Measurements from ENCODE around the gene ULK4.
"Not testable (repeated sequence)": the region's sequence is repeated elsewhere in the genome, so short reads cannot be mapped to it uniquely, and the experiment has no call there.

ULK4 gene

DNA sequence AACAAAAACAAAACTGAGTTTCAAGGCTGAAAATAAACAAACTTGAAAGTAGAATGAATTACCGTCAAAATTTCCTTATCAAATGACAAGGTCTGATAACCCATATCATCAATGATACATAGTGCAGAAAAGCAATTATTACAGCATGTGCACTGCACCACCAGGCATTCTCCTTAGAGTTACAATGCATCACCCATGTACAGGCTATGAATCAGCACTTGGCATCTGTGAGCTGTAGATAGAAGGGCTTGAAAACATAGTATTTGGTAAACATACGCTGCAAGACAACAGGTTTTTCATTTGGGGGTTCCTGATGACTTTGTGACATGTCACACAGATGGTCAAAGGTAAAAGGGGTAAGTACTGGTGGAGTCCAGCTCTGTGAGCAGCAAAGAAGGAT is 497.5 kb downstream of the ULK4 start:
- TF ChIP-seq POU2F2 (IDR thresholded peaks at IDR 0.05; ENCODE audit: low read depth, low read length), result no peak
- no peak for TF ChIP-seq POLR2AphosphoS5 (IDR thresholded peaks at IDR 0.05; ENCODE audit: low read depth, low read length)
- TF ChIP-seq SPI1 (IDR thresholded peaks at IDR 0.05; ENCODE audit: low read depth, low read length), result no peak
- TF ChIP-seq TAF1 (IDR thresholded peaks at IDR 0.05; ENCODE audit: low read depth, low read length), result no peak
- TF ChIP-seq POLR2A (IDR thresholded peaks at IDR 0.05; ENCODE audit: low read depth, low read length), result no peak
- TF ChIP-seq PAX5 (IDR thresholded peaks at IDR 0.05; ENCODE audit: insufficient read depth, low read length, severe bottlenecking), result no peak
- FAIRE-seq (no peak), DNase-seq (ENCODE audit: insufficient read length, low spot score) (no peak)

- DNase-seq (ENCODE audit: insufficient read length, low spot score) (no peak), FAIRE-seq (no peak)
- TF ChIP-seq TAF1 (IDR thresholded peaks at IDR 0.05; ENCODE audit: low read depth, low read length) (no peak), PAX5 (IDR thresholded peaks at IDR 0.05; ENCODE audit: insufficient read depth, low read length, severe bottlenecking) (no peak), SPI1 (IDR thresholded peaks at IDR 0.05; ENCODE audit: low read depth, low read length) (no peak), POU2F2 (IDR thresholded peaks at IDR 0.05; ENCODE audit: low read depth, low read length) (no peak), POLR2AphosphoS5 (IDR thresholded peaks at IDR 0.05; ENCODE audit: low read depth, low read length) (no peak)
Measured at GRCh38 chr3:41462103-41462691, 499.7 kb downstream of the ULK4 start.

- DNase-seq (ENCODE audit: insufficient read length, low spot score) (no peak), FAIRE-seq (no peak)
- TF ChIP-seq POLR2A (IDR thresholded peaks at IDR 0.05; ENCODE audit: low read depth, low read length), result no peak
- no peak for TF ChIP-seq POLR2AphosphoS5 (IDR thresholded peaks at IDR 0.05; ENCODE audit: low read depth, low read length)
- TF ChIP-seq TAF1 (IDR thresholded peaks at IDR 0.05; ENCODE audit: low read depth, low read length), result no peak
- no peak for TF ChIP-seq SPI1 (IDR thresholded peaks at IDR 0.05; ENCODE audit: low read depth, low read length)
Measured at GRCh38 chr3:41460736-41461135, 501.2 kb downstream of the ULK4 start.

DNA sequence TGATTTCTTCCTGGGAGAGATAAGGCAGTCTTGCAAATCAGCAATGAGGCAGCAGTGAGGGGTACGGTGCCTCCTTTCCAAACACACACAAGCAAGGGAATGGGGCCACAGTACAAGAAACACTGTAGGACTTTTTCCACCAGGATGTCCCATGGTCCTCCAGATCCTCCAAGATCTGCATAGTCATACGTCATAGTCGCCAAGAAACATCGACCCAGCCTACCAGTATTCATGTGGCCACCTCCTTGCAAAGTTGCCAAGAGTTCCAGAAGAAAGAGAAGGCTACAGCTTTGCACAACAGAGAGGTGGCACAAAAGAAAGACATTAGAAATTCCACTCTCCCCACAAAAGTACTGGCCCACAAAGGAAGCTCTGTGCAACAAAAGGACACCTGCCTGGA is 504.7 kb downstream of the ULK4 start:
- DNase-seq (ENCODE audit: insufficient read length, low spot score) (no peak), FAIRE-seq (no peak)
- TF ChIP-seq SPI1 (IDR thresholded peaks at IDR 0.05; ENCODE audit: low read depth, low read length) (no peak), PAX5 (IDR thresholded peaks at IDR 0.05; ENCODE audit: insufficient read depth, low read length, severe bottlenecking) (no peak), TAF1 (IDR thresholded peaks at IDR 0.05; ENCODE audit: low read depth, low read length) (no peak), POLR2A (IDR thresholded peaks at IDR 0.05; ENCODE audit: low read depth, low read length) (no peak), POU2F2 (IDR thresholded peaks at IDR 0.05; ENCODE audit: low read depth, low read length) (no peak), POLR2AphosphoS5 (IDR thresholded peaks at IDR 0.05; ENCODE audit: low read depth, low read length) (no peak)

DNA sequence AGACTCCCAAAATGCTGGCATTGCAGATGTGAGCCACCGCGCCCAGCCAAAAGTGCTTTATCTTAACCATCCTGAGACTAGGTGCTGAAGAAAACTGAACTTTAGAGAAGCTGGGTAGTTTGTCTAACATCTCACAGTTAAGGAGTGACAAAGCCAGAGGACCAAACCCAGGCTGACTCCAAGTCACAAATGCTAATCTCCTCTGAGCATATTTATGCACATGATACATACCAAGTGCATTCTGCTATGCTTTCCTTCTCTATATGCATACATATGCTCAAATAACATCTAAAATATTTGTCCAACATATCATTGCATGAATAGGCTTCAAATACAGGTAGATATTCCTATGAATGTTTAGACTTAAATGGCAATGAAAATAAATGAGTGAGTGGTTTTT is 505.7 kb downstream of the ULK4 start:
- no peak for TF ChIP-seq PAX5 (IDR thresholded peaks at IDR 0.05; ENCODE audit: insufficient read depth, low read length, severe bottlenecking)
- no peak for TF ChIP-seq TAF1 (IDR thresholded peaks at IDR 0.05; ENCODE audit: low read depth, low read length)
- TF ChIP-seq POLR2AphosphoS5 (IDR thresholded peaks at IDR 0.05; ENCODE audit: low read depth, low read length), result no peak
- no peak for TF ChIP-seq SPI1 (IDR thresholded peaks at IDR 0.05; ENCODE audit: low read depth, low read length)
- TF ChIP-seq POU2F2 (IDR thresholded peaks at IDR 0.05; ENCODE audit: low read depth, low read length), result no peak
- no peak for TF ChIP-seq POLR2A (IDR thresholded peaks at IDR 0.05; ENCODE audit: low read depth, low read length)
- FAIRE-seq (no peak), DNase-seq (ENCODE audit: insufficient read length, low spot score) (no peak)

DNA sequence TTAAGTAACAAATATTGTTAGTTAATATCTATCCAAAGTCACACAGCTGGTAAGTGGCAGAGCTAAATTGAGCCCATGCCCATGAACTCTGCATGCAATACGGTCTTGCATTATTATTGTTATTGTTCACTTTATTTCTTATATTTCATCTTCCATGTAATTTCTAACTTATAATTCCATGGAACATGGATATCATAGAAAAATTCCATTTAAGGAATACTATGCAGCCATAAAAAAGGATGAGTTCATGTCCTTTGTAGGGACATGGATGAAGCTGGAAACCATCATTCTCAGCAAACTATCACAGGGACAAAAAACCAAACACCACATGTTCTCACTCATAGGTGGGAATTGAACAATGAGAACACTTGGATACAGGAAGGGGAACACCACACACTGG is 508.3 kb downstream of the ULK4 start:
- FAIRE-seq; DNase-seq (ENCODE audit: insufficient read length, low spot score): not testable (repeated sequence)

DNA sequence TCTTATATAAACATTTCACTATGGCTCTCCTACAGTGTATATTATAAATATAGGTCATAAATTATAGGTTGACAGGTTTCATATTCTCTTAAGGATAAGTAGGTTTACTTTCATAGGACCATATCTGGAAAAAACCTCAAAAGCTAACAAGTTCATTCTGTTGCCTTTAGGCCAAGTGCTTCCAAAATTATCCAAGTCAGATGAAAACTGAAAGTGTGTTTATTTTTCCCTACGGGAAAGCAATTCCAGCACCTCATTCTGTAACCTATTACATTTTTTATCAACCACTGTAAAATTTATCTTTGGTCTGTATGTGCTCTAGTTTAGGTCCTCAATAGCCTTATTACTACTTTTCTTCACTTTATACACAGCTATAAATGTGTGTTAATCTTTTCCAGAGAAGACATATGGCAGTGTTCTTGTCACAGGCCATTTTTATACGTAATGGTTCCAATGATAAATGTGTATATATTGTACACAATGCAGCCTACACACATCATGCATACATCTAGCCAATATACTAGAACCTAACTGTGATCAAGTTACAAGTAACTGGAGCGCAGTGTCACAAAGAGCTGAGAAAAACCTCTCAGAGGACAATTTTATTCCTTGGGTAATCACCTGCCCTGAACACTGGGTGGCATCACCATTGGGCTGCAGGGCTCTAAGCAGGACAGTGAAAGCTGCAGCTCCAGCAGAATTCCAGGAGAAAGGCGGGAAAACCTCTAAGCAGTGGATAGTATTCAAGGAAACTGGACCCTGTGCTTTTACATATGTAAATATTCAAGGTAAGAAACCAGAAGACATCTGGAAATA is 511.3 kb downstream of the ULK4 start:
- no peak for FAIRE-seq
- DNase-seq (ENCODE audit: insufficient read length, low spot score), result no peak

GRCh38 chr3:41448396-41448795 is 513.5 kb downstream of the ULK4 start:
- DNase-seq (ENCODE audit: insufficient read length, low spot score) (no peak), FAIRE-seq (no peak)
- TF ChIP-seq POLR2A (IDR thresholded peaks at IDR 0.05; ENCODE audit: low read depth, low read length), result no peak

More for the DNA sequence above, 511.3 kb downstream of the ULK4 start:
- TF ChIP-seq TAF1 (IDR thresholded peaks at IDR 0.05; ENCODE audit: low read depth, low read length), result no peak
- no peak for TF ChIP-seq POLR2A (IDR thresholded peaks at IDR 0.05; ENCODE audit: low read depth, low read length)
- TF ChIP-seq SPI1 (IDR thresholded peaks at IDR 0.05; ENCODE audit: low read depth, low read length), result no peak
- no peak for TF ChIP-seq POLR2AphosphoS5 (IDR thresholded peaks at IDR 0.05; ENCODE audit: low read depth, low read length)

DNA sequence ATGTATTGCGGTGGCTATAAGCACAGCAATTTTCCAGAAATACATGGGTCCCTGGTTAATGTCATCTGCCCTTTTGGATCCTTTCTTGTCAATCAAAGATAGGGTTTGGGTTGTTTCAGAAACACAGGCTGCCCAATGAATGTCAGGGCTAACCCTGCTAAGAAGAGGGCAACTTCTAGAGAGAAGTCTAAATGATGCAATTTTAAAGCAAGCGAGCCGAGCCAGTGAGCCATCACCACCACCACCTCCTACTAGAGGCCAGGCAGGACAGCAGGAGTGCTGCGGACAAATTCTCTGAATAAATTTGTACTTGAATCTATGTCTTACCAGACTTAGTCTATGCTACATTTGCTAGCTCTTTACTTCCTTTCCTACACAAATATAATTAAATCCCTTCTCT is 514.2 kb downstream of the ULK4 start:
- DNase-seq (ENCODE audit: insufficient read length, low spot score), result no peak
- FAIRE-seq, result no peak
- TF ChIP-seq POLR2A (IDR thresholded peaks at IDR 0.05; ENCODE audit: low read depth, low read length) (no peak), SPI1 (IDR thresholded peaks at IDR 0.05; ENCODE audit: low read depth, low read length) (no peak), POLR2AphosphoS5 (IDR thresholded peaks at IDR 0.05; ENCODE audit: low read depth, low read length) (no peak), PAX5 (IDR thresholded peaks at IDR 0.05; ENCODE audit: insufficient read depth, low read length, severe bottlenecking) (no peak), POU2F2 (IDR thresholded peaks at IDR 0.05; ENCODE audit: low read depth, low read length) (no peak)

DNA sequence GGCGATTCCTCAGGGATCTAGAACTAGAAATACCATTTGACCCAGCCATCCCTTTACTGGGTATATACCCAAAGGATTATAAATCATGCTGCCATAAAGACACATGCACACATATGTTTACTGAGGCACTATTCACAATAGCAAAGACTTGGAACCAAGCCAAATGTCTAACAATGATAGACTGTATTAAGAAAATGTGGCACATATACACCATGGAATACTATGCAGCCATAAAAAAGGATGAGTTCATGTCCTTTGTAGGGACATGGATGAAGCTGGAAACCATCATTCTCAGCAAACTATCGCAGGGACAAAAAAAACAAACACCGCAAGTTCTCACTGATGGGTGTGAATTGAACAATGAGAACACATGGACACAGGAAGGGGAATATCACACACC is 515.6 kb downstream of the ULK4 start:
- DNase-seq (ENCODE audit: insufficient read length, low spot score); FAIRE-seq: not testable (repeated sequence)

DNA sequence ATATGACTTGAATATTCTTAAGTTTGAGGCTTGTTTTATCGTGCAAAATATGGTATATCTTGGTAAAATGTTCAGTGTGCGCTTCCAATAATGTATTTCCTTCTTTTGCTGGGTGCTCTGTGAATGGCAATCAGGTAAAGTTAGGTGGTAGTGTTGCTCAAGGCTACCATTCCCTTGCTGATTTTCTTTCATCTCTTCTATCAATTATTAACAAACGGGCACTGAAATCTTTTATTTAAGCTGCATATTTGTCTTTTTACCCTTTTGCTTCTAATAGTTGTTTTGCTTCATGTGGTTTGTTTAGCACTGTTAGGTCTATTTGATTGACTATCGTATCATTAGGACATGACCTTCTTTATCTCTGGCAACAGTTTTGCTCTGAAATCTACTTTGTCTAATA is 520.3 kb downstream of the ULK4 start:
- TF ChIP-seq POLR2AphosphoS5 (IDR thresholded peaks at IDR 0.05; ENCODE audit: low read depth, low read length) (no peak), PAX5 (IDR thresholded peaks at IDR 0.05; ENCODE audit: insufficient read depth, low read length, severe bottlenecking) (no peak), POLR2A (IDR thresholded peaks at IDR 0.05; ENCODE audit: low read depth, low read length) (no peak), TAF1 (IDR thresholded peaks at IDR 0.05; ENCODE audit: low read depth, low read length) (no peak), POU2F2 (IDR thresholded peaks at IDR 0.05; ENCODE audit: low read depth, low read length) (no peak), SPI1 (IDR thresholded peaks at IDR 0.05; ENCODE audit: low read depth, low read length) (no peak)
- DNase-seq (ENCODE audit: insufficient read length, low spot score), result no peak
- no peak for FAIRE-seq

Data from GM12891 (cell line).